SK-N-SH treated with all-trans-retinoic acid at 6 μM for 48 hours (cell line): Measurements from ENCODE around the gene MYEOV.

Source experiments
- PPARA ChIP-seq: fragments of 250-450 bp; sonication (Bioruptor Pico); IDR thresholded peaks from 2 replicates; pipeline ENCODE4 v1.5.0; 2020; ENCODE audit warnings: mild to moderate bottlenecking, borderline replicate concordance
- RARB ChIP-seq: fragments of 250-450 bp; sonication (Bioruptor Pico); IDR thresholded peaks from 2 replicates; pipeline ENCODE4 v1.8.0; 2021; ENCODE audit warnings: mild to moderate bottlenecking, moderate library complexity
- ZFP3 ChIP-seq: fragments of 250-450 bp; sonication (Bioruptor Pico); IDR thresholded peaks from 2 replicates; pipeline ENCODE4 v1.5.0; 2020; ENCODE audit warnings: mild to moderate bottlenecking, moderate library complexity
- ZNF565 ChIP-seq: fragments of 450-650 bp; formaldehyde crosslinking; conservative IDR thresholded peaks from 2 replicates; pipeline ENCODE4 v1.5.0; 2020; ENCODE audit warnings: low read depth, mild to moderate bottlenecking, moderate library complexity
- TF ChIP-seq, protein P1 (sequence below): fragments of 250-450 bp; sonication (Bioruptor Pico); IDR thresholded peaks from 2 replicates; pipeline ENCODE4 v1.5.1; 2020; ENCODE audit warnings: low read depth, mild to moderate bottlenecking, moderate library complexity
- TF ChIP-seq, protein P2 (sequence below): fragments of 250-450 bp; sonication (Bioruptor Pico); IDR thresholded peaks from 2 replicates; pipeline ENCODE4 v1.8.0; 2020; ENCODE audit warnings: mild to moderate bottlenecking, moderate library complexity, borderline replicate concordance
- TF ChIP-seq, protein P3 (sequence below): fragments of 250-450 bp; sonication (Bioruptor Pico); IDR thresholded peaks from 2 replicates; pipeline ENCODE4 v1.5.0; 2020; ENCODE audit warnings: mild to moderate bottlenecking, moderate library complexity

DNA sequence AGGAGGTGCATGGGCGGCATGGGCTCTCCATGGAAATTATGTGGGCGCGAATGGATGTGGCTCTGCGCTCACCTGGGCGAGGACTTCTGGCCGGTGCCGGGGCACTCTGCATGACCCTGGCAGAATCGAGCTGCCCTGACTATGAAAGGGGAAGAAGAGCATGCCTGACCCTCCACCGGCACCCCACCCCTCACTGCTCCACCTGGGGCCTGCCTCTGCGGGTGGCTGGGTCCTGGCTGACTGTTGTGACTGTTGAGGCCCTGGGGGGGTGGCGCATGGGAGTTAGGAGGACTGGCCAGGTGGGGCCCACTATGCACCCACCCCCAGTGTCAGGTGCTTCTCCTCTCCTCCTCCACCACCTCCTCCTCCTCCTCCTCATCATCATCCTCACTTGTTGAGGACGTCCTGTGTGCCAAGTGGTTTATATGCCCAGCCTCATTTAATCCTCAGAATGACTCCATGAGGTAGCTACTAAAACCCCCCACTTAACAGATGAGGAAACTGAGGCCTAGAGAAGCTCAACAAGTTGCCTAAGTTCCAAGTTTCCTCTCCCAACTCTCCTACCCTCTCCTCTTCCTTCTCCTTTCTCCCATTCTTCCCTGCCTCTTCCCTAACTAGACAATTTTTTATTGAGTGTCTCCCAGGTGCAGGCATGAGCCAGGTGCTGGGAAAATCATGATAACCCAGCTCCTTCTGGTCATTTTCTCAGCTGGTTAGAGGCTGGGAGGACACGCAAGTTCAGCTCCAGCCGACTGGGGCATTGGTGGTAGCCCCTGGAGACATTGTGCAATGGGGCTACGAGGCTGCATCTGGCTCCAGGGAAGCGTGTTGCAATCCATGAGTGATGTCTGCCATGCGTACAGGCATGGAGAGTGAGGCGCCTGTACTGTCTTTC is 2.3 kb downstream of the MYEOV start:
- TF ChIP-seq ZNF565 (CRISPR knock-in tag) (no peak), RARB (CRISPR knock-in tag) (no peak), PPARA (CRISPR knock-in tag) (no peak), ZFP3 (CRISPR knock-in tag) (no peak)
- TF ChIP-seq, protein P1, sequence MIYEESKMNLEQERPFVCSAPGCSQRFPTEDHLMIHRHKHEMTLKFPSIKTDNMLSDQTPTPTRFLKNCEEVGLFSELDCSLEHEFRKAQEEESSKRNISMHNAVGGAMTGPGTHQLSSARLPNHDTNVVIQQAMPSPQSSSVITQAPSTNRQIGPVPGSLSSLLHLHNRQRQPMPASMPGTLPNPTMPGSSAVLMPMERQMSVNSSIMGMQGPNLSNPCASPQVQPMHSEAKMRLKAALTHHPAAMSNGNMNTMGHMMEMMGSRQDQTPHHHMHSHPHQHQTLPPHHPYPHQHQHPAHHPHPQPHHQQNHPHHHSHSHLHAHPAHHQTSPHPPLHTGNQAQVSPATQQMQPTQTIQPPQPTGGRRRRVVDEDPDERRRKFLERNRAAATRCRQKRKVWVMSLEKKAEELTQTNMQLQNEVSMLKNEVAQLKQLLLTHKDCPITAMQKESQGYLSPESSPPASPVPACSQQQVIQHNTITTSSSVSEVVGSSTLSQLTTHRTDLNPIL (CRISPR knock-in tag): no peak
- TF ChIP-seq, protein P2, sequence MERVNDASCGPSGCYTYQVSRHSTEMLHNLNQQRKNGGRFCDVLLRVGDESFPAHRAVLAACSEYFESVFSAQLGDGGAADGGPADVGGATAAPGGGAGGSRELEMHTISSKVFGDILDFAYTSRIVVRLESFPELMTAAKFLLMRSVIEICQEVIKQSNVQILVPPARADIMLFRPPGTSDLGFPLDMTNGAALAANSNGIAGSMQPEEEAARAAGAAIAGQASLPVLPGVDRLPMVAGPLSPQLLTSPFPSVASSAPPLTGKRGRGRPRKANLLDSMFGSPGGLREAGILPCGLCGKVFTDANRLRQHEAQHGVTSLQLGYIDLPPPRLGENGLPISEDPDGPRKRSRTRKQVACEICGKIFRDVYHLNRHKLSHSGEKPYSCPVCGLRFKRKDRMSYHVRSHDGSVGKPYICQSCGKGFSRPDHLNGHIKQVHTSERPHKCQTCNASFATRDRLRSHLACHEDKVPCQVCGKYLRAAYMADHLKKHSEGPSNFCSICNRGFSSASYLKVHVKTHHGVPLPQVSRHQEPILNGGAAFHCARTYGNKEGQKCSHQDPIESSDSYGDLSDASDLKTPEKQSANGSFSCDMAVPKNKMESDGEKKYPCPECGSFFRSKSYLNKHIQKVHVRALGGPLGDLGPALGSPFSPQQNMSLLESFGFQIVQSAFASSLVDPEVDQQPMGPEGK (CRISPR knock-in tag): no peak
- TF ChIP-seq, protein P3, sequence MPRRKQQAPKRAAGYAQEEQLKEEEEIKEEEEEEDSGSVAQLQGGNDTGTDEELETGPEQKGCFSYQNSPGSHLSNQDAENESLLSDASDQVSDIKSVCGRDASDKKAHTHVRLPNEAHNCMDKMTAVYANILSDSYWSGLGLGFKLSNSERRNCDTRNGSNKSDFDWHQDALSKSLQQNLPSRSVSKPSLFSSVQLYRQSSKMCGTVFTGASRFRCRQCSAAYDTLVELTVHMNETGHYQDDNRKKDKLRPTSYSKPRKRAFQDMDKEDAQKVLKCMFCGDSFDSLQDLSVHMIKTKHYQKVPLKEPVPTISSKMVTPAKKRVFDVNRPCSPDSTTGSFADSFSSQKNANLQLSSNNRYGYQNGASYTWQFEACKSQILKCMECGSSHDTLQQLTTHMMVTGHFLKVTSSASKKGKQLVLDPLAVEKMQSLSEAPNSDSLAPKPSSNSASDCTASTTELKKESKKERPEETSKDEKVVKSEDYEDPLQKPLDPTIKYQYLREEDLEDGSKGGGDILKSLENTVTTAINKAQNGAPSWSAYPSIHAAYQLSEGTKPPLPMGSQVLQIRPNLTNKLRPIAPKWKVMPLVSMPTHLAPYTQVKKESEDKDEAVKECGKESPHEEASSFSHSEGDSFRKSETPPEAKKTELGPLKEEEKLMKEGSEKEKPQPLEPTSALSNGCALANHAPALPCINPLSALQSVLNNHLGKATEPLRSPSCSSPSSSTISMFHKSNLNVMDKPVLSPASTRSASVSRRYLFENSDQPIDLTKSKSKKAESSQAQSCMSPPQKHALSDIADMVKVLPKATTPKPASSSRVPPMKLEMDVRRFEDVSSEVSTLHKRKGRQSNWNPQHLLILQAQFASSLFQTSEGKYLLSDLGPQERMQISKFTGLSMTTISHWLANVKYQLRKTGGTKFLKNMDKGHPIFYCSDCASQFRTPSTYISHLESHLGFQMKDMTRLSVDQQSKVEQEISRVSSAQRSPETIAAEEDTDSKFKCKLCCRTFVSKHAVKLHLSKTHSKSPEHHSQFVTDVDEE (CRISPR knock-in tag): no peak
